Breast epithelium (tissue), 3 donors: ENCODE data around the gene CISTR.
"Not testable (repeated sequence)": the region's sequence is repeated elsewhere in the genome, so short reads cannot be mapped to it uniquely, and the experiment has no call there.

Experiments used
- POLR2A ChIP-seq: fragments of 450-650 bp; IDR thresholded peaks from one replicate; pipeline ENCODE4 v1.6.1; 2016; ENCODE audit warnings: antibody characterized with exemption, mild to moderate bottlenecking, moderate library complexity
- POLR2AphosphoS5 ChIP-seq, 3 donors: sonication (generic); formaldehyde crosslinking; IDR thresholded peaks; one replicate each; pipeline ENCODE4 v1.6.1; 2017; ENCODE audit warnings: antibody characterized with exemption in 3 of 3
- TF ChIP-seq, protein P1 (sequence below), 3 donors: fragments of 450-650 bp; IDR thresholded peaks; one replicate each; pipeline ENCODE4 v1.5.1; 2016 to 2017; ENCODE audit warnings: antibody characterized with exemption in 3 of 3, mild to moderate bottlenecking in 3 of 3, moderate library complexity in 3 of 3

DNA sequence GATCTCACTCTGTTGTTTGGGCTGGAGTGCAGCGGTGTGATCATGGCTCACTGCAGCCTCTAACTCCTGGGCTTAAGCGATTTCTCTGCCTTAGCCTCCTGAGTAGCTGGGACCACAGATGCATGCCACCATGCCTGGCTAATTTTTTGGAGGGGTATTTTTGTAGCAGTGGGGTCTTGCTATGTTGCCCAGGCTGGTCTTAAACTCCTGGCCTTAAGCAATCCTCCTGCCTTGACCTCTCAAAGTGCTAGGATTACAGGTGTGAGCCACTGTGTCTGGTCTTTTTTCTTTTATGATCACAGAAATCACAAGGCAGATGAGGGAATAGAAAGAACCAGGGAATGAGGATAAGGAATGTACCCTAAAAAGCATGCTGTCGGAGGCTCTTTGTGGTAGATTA, 11.0 kb upstream of the CISTR start:
- TF ChIP-seq, protein P1, sequence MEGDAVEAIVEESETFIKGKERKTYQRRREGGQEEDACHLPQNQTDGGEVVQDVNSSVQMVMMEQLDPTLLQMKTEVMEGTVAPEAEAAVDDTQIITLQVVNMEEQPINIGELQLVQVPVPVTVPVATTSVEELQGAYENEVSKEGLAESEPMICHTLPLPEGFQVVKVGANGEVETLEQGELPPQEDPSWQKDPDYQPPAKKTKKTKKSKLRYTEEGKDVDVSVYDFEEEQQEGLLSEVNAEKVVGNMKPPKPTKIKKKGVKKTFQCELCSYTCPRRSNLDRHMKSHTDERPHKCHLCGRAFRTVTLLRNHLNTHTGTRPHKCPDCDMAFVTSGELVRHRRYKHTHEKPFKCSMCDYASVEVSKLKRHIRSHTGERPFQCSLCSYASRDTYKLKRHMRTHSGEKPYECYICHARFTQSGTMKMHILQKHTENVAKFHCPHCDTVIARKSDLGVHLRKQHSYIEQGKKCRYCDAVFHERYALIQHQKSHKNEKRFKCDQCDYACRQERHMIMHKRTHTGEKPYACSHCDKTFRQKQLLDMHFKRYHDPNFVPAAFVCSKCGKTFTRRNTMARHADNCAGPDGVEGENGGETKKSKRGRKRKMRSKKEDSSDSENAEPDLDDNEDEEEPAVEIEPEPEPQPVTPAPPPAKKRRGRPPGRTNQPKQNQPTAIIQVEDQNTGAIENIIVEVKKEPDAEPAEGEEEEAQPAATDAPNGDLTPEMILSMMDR (IDR thresholded peaks at IDR 0.05) = not testable (repeated sequence)
- not testable (repeated sequence) for TF ChIP-seq POLR2A; POLR2AphosphoS5 (IDR thresholded peaks at IDR 0.05)
